CD4-positive, alpha-beta T cell treated with Interleukin-12 subunit alpha and Interleukin-12 subunit beta, for 1 hour (primary cell): ENCODE data around the gene RPS6KC1.
"Not testable (repeated sequence)": the region's sequence is repeated elsewhere in the genome, so short reads cannot be mapped to it uniquely, and the experiment has no call there.

ENCODE experiments used
- DNase-seq: peaks from one replicate; pipeline ENCODE4 v3.0.0-alpha.2; 2020

The RPS6KC1 gene

DNA sequence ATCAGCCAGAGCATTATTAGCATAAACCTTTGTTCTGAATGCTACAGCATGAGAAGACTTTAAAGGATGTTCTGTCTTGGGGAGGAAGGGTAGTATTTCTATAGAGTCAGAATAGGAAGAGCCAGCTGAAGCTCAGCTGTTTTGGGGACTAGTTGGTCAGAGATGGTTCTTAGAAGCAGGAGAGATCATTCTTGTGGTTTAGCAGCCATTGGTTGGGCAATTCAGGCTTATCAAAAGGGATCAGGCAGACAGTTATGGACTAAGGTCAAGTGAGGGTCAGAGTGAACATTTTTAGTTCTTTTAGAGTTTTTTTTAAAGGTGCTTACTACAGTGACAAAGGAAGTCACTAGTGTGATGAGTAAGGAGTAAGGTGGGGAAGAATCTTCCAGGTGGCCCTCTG, 245.5 kb downstream of the RPS6KC1 start:
- no peak for DNase-seq

DNA sequence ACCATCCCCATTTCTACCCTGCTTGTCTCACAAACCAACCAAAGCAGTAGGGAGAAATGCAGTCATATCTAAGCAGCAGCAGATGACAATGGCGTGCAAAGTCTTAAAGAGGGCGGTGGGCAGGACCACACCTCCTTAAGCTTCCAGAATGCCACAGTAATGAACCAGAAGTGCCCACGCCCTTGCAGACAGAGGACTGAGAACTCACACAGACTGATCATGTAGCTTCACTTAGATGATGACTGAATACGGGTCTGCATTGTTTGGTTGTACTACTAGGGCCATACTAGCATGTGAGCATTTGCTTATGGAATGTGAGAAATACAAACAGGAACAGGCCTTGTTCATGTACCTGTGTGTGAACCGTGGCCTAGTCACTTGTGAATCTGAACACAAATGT, 246.0 kb downstream of the RPS6KC1 start:
- DNase-seq: no peak

DNA sequence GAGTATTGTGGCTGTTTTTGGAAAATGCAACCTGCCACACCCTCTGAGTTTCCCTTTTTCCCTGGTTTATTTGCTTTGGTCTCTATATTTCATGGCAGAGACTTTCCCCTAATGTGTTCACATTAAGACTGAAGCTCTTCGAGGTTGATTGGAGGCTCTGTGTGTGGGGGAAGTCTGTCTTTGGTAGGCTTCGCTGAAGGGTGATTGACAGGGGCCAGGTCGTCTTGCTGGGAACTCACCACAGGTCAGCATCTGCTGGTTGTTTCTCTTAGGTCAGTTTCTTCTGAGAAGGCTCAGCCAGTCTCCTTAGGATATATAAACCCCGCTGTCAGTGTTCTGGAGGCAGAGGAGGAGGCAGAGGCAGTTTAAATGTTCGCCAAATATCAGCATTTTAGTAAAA, 249.4 kb downstream of the RPS6KC1 start:
- DNase-seq: no peak

DNA sequence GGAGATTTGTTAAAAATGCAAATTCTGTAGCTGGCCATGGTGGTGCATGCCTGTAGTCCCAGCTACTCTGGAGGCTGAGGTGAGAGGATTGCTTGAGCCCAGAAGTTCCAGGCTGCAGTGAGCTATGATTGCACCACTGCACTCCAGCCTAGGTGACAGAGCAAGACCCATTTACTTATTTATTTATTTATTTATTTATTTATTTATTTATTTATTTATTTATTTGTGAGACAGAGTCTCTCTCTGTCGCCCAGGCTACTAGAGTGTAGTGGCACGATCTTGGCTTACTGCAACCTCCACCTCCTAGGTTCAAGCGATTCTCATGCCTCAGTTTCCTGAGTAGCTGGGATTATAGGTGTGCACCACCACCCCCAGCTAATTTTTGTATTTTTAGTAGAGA, 250.5 kb downstream of the RPS6KC1 start:
- not testable (repeated sequence) for DNase-seq

DNA sequence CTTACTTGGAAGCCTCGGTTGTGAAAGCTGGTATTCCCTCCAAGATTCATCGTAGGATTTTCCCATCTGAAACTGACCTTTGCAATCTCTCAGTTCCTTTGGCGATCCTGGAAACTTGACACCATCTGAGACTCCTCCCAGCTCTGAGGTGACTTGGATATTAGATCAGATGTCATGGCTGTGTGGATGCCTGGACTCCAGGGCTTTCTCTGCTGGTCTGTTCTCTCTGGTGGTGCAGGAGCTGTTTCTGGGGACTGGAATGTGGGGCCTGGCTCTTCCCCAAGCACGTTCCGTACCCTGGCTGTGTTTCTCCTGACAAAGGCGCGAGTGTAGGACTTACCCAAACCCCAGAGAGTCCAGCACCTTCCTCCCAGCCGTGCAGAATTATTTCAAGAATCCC, 252.2 kb downstream of the RPS6KC1 start:
- DNase-seq: no peak

DNA sequence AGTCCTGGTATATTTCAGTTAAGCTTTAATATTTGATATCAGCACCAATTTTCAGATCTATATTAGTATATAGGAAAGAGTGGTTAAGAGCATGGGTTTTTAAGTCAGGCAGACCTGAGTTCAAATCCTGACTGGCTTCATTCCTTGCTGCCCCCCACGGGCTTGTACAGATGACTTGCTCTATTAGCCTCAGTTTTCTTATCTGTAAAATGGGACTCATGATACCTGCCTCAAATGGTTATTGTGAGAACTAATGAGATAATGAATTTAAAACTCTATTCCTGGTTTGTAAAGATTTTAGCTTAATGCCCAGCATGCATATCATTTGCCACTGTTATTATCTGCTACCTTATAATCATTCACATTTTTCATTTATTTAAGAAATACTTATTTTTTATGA, 264.5 kb downstream of the RPS6KC1 start:
- no peak for DNase-seq

DNA sequence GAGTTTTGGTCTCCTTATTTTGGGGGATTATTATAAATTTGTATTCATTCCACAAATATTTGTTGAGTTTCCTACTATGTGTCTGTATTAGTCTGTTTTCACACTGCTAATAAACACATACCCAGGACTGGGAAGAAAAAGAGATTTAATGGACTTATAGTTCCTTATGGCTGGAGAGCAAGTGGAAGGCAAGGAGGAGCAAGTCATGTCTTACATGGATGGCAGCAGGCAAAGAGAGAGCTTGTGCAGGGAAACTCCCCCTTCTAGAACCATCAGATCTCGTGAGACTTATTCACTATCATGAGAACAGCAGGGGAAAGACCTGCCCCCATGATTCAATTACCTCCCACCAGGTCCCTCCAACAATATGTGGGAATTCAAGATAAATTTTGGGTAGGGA, 267.4 kb downstream of the RPS6KC1 start:
- not testable (repeated sequence) for DNase-seq

DNA sequence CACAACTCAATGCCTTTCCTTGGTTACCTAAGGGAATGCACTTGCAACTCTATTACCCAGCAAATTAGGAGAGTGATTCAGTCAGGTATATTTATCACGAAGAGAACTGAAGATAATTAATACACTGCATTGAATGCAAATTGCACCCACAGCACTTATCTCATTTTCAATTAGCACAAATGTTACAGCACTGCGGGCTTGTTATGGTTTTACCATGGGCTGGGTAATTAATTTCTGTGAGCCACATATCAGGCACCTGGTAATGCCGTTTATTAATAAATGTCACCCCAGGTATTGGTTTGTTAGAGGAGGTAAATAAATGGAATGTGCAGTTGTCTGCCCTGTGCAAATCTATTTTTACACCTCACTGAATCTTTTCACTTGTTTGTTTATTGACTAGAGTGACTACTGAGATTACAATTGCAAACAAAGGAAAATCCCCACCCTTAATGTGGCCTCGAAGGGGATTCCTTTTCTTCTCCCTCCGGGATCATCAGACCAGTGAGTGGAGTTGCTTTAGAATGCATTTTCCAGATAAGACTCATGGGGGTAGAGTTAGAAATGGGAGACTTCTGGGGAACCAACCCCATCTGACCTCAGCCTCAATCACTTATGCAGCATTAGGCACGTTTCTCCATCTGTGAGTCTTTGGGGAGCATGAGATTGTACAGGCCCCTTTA, 269.3 kb downstream of the RPS6KC1 start:
- no peak for DNase-seq
